GM18511 (cell line): ENCODE measurements around the gene GRM4.
"Not testable (repeated sequence)": the region's sequence is repeated elsewhere in the genome, so short reads cannot be mapped to it uniquely, and the experiment has no call there.

Experiments
- ATAC-seq: cut with Tn5 transposase; IDR thresholded peaks from one replicate; pipeline ENCODE4 v1.9.1; 2021; ENCODE audit warnings: mild to moderate bottlenecking, moderate library complexity; ENCODE audit not compliant: unreplicated experiment

The GRM4 gene

DNA sequence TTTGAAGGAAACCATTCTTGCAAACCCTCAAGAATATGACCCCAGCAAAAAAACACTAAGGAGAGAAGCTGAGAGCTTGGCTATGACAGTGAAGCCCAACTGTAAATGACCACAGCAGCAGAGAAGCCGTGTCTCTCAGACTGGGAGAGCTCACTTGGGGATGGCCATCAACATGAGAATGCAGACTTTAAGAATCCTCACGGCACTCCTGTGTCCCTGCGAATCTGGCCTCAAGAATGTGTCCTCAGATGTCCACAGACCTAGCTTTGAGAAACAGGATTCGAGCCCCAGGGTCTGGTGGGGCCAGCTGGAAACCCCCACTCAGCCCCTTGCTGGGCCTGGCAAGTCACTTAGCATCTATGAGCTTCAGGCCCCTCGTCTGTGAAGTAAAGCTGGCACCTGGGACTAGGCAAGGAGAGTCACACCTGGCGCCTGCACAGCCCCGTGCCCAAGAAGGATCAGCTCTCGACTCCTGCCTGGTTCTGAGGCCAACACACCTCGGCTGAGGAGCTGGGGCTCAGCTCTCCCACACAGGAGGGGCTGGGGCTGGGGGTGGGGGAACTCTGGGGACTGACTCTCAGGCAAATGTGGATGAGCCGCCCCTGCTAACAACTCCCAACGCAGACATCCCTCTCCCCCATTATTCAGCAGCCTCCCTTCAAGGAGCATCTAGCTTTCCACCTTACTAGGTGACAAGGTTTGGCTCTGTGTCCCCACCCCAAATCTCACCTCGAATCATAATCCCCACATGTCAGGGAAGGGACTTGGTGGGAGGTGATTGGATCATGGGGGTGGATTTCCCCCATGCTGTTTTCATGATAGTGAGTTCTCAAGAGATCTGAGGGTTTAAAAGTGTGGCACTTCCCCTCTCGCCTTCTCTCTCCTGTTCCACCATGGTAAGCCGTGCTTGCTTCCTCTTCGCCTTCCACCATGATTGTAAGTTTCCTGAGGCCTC is 97.7 kb downstream of the GRM4 start:
- ATAC-seq: no peak

DNA sequence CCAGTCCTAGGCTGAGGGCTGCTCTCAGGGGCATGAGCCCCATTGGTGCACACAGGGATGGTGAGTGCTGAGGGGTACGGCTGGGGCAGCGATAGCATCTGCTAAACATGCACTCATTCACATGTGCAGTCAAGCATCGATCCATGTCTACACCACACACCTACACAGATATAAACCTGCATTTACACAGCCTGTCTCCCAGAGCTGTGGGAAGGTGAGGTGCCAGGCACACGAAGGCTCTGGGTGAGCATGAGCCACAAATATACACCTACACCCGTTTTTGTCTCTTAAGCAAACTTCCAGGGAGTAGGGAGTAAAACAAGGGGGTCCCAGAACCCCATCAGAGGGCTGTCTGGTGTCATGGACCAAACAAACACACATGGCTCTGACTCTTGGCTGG is 99.3 kb downstream of the GRM4 start:
- ATAC-seq: no peak

DNA sequence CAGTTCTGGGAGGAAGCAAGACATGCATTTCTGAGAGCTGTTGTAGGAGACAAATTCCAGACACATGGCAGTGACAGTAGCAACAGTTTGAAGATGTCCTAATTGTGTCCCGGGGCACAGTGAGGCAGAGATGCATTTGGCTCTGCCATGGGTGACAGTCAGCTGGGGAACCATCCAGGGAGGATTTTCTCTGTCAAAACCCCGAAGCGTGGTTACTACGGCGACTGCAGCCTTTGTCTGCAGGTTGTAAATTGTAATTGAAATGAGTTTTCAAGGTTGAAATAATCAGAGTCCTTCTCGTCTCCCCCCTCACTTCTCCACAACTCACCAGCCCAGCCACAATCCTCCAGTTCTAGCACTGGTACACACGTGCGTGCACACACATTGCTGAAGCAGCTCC is 100.1 kb downstream of the GRM4 start:
- no peak for ATAC-seq

DNA sequence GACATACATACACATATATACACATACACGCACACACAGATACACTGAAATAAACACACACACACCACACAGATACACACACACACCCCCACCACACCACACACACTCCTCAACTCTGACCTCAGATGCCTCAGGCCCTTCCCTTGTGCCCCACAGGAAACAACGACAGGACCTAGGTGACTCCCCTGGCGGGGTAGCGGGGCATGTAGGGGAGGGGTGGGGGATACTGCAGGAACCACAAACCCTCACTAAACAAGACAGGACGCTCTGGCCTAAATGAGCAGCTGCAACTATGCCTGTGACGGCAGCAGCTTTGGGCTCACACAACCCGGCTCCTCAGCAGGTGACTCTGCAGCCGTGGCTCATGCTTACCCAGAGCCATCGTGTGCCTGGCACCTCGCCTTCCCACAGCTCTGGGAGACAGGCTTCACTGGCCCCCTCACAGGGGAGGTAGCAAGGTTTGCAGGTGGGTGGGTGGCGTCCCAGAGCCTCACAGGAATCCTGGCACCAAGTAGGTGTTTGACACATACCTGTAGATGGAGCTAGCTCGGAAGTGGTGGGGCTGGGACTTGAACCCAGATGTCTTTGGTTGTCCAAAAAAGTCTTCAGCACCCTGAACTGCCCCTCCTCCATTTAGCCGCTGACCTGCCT is 100.8 kb downstream of the GRM4 start:
- no peak for ATAC-seq

DNA sequence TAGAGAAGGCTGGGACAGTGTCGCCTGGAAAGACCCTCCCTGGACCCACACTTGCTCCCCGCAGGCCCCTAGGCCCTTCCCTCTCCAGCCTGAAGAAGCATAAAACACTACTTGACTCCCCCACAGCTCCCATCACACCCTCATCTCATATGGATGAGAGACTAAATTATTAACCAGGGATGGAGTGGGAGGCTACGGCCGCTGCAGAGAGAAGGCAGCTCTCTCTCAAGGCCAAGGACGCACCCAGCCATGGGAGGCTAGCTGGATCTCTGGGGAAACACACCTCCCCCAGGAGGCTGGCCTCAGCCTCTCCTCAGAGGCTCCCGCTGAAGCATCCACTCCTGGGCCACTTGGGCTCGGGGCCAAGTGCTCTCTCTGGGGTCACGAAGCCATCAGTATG is 102.5 kb downstream of the GRM4 start:
- no peak for ATAC-seq

DNA sequence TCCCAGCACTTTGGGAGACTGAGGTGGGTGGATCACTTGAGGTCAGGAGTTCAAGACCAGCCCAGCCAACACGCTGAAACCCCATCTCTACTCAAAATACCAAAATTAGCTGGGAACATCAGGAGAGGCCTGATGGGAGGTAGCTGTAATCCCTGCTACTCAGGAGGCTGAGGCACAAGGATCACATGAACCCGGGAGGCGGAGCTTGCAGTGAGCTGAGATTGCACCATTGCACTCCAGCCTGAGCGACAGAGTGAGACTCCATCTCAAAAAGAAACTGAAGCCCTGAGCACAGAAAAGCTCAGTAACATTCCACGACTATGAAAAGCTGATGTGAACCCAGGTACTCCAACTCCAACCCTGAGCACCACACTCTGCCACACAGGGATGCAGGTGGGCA is 103.9 kb downstream of the GRM4 start:
- ATAC-seq: not testable (repeated sequence)

DNA sequence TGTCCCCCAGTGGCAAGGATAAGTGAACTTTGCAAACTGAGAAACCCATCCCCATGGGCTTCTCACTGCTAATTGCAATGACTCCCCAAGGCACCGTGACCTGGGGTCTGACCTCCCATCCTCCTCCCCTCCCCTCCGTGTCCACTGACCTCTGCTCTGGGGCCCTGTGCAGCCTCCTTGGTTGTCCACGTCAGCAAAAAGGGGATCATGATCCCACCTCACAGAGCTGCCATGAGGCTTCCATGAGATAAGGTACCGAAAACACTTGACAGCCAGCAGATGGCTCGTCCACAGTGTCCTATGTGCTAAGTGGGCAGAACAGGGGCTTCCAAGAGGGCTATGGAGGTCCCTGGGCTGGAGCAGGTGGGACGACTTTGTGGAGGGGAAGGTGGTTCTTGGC is 104.5 kb downstream of the GRM4 start:
- ATAC-seq: no peak

DNA sequence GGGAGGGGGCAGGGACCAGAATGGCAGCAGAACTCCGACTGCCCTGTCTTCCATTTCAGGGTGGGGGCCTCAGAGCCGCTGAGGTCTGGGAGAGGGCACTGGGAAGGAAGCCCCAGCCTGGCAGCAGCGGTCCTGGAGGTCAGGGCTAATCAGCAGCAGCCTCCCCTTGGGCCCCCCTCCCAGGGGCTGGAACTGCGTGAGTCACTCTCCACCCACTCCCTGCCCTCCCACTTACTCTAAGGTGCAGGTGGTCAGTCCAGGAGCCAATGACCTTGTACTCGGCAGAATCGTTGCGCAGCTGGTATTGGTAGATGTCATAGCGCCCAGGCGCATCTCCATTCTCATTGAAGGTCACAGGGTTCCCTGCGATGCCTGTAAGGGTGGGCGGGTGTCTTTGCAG is 105.9 kb downstream of the GRM4 start:
- ATAC-seq: no peak

DNA sequence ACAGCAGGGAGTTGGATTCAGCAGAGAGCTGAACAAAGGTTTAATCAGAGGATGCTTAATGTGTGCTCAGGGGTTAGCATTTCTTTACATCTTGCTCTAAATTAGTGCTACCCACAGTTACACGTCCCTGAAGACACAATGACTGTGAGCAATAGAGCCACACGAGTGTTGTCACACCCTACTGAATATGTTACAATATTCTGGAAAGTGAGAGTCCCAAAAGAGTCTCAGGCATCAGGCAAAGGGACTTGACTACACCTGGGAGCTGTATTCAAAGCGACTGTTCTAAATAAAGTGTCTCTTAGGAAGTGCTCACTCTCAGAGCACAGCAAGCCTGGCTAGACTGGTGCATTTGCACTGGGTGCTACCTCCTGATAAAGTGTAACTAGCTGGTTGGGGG is 108.7 kb downstream of the GRM4 start:
- ATAC-seq: no peak

DNA sequence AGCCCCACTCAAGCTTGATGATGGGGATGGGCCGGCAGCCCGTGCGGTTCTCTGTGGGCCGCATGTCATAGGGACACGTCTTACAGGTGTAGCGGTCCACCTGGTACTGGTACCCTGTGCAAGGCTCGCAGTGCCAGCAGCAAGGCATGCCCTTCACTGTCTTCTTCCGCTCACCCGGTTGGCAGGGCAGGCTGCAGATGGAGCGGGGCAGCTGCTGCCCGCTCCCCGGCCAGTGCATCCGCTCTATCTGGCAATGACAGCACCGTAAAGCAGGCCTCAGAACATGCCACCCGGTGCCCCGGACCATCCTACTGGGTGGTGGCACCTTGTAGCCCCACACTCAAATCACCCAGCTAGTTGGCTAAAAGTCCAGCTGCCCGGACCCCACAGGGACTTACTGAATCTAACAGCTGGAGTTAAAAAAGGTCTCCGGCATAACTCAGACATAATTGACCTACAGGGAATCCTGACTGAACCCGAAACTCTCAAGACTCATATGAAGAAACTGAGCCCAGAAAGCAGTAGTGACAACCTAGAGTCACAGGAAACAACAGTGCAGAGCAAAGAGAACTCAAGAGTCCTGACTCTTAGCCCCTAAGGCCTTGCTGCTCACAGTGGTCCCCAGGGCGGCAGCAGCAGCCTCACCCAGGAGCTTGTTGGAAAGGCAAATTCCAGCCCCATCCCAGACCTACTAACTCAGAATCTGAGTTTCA is 109.4 kb downstream of the GRM4 start:
- ATAC-seq: no peak

DNA sequence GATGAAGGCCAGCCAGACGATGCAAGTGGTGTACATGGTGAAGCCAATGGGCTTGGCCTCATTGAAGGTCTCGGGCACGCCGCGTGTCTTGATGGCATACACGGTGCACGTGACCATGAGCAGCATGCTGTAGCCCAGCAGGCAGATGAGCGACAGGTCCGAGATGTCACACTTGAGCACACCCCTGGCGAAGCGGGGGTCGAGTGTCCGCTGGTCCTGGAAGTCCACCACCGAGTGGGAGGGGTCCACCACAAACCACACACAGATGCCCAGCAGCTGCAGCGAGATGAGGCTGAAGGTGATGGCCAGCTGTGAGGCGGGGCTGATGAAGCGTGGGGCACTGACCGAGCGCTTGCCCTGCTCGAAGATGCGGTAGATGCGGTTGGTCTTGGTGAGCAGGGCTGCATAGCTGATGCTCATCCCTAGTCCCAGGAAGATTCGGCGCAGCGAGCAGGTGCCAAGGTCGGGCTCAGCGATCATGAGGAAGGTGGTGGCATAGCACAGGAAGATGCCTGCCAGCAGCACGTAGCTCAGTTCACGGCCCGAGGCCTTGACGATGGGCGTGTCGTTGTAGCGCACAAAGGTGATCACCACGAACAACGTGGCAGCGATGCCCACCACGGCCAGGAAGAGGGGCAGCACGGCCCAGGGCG is 110.1 kb downstream of the GRM4 start:
- no peak for ATAC-seq

DNA sequence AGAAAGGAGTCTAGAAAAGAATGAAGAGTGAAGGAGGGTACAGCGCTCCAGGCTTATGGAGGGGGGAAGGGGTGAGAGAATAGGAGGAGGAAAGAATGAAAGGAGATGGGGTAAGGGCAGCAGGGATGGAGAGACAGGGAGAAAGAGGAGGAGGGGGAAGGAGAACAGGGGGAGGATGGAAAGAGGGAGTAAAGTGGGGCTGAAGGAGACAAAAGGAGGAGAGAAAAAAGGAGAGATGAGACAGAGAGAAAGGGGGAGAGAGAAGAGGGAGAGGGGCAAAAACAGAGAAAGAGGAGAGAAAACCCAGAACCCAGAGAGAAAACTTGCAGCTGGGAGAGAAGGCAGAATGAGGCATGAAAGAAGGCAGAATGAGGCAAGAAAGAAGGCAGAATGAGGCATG is 110.7 kb downstream of the GRM4 start:
- ATAC-seq: no peak

DNA sequence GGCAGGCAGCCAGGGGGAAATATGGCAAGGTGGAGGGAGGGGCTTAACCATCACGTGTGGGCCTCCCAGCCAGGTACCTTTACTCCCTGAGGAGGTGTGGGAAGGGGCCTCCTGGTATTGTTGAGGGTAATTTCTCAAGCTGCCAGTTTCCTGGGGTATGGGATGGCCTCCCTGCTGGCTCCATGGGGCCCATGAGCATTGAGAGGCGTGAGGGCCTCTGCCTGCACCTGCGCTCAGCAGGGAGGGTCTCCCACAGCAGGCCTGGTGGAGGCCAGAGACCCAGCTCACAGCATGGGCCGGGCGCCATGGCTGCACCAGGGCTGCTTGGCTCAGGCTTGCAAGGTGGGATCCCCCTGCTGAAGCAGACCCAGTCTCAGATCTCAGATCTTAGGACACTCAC is 113.0 kb downstream of the GRM4 start:
- no peak for ATAC-seq

DNA sequence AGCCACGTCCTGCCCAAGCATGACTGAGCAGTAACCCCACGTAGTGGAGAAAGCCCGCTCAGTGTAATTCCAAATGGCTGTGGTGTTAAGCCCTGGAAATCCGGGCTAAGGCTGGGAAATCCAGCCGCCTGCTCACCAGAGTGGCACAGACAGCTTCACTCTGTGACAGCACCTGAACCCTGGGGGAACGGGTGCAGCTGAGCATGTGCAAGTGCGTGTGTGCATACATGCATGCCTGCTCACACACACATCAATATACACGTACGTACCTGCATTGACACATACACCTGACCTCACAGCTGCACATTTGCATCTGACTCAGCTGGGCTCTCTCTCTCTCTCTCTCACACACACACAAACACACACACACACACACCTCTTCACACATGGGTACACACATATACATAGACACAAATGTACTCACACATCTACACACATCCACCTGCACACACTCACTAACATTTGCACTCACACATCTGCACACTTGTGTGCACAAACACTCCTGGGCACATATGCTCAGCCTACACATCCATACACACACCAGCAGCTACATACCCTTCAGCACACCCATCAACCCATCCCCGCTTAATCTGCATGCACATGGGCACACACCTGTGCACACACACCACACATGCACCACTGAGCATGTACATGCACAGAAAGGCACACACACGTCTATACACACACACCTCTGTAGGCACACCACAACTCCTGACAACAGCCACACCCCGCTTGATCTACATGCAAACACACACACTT is 114.1 kb downstream of the GRM4 start:
- no peak for ATAC-seq

DNA sequence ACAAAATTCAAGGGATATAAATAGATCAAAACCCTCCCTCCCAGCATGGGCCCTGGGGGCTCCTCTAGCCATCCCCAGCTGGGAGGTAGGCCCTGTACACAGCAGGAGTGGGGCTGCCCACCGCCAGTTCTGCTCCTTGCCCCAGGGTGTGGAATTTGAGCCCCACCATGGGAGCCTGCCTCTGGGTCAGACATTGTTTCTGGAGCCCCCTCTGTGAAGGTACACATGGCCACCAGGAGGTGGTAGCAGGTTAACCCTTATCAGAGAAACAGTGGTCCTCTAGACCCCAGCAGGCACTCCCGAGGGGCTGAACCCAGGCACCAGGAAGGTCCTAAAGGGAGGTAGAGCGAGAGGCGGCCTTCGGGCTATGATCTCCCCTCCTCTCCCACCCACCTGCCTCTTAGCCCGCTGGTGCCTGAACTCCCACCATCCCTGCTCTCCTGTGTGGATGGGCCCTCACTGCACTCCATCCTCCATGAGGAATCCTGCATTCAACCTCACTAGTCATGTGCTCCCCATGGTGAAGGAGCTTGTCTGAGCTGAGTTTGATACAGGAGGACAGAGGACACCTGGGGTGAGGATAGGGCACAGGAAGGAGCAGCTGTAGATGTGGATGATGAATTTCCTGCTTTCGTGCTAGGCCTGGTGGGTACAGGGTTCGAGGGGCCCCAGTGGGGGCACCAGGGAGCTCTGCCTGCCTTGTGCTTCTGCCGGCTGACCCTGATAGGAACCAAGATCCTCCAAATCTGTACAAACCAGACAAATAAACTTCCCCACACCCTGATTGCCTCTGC is 114.9 kb downstream of the GRM4 start:
- no peak for ATAC-seq

DNA sequence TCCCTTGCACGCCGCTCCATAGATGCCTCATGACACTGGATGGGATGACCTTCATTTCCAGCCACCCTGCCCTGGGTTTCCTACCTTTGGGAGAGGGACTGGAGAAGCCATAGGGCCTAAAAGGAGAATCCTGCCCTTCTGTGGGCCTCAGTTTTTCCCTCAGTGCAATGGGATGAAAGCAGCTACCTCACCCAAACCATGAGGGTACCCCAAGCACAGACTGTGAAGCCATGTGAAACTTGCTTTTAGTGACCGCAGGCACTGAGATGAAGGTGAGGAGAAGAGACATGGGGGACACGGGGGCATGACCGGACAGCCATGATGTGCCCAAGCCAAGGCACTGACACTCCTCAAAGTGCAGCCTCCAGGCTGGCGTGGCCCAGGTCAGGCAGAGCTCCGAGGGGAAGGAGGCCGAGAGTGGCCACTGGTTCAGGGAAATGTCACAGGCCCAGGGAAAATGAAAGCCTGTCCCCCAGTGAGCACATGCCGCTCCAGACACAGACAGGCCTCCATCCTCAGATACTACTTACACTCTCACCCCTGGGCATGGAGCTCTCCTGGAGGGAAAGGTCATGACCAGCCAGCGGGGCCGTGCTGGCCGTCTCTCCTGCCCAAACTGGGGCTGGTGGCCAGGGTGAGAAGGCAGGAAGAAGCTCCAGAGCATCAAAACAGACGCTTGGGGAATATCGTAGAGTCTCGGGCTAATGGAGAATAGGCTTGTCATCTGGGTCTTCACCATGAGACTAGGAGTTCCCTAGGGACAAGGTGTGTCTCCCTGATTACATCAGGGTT is 116.2 kb downstream of the GRM4 start:
- no peak for ATAC-seq

DNA sequence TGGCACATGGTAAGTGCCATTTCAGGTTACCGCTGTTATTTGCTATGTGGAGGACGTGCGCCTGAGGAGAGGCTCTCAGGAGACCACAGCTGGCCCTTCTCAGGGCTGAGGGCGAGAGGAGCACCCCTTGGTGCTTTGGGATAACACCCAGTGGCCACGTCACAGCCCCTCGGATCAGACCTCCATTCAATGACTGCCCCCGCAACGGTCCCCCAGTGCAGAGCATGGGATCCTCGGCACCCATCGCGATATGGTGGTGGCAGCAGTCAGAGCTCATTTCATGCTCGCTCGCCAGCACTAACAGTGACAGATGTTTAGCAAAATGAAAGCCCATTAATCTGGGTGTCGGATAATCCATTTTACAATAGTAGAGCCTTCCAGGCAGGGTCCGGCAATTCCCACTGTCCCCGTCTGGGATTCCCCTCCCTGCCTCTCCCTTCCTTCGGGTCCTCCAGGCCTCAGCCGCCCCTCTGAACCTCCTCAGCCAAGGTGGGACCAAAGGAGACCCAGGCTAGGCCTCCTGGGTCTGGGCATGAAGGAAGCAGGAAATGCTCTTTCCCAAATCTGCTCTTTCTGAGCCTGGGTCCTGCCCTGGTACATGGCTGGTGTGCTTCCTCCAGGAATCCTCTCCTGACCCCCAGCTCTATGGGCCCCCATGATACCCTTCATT is 117.1 kb downstream of the GRM4 start:
- ATAC-seq: no peak

DNA sequence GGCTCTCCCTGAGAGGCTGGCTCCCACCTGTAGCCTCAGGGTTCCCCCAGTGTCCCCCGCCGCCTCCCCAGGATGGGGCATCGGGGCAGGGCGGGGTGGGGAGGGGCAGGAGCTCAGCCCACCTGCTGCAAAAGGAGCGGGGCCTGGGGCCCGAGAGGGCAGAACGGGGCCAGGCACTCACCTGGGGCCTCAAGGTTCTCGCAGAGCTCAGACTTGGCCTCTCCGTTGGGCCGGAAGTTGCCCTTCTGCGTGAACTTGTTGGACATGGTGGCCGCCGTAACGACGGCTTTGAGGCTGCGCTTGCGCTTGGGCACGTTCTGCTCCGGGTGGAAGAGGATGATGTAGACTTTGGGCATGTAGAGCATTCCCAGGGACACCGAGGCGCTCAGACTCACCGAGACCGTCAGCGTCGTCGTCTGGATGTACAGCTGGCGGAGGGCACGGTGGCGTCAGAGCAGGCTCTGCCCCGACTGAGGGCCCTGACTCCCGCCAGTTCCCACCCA is 117.9 kb downstream of the GRM4 start:
- no peak for ATAC-seq
